AG04450 (cell line): ENCODE results near the gene ARHGAP26. TPM values are rescaled to one million over a fixed set of nuclear protein-coding genes. Genes with fewer than 3 reads are reported as not detected.

Experiments used
- CTCF ChIA-PET: fragments of 300-600, 350-600 bp; formaldehyde crosslinking; extraction: SDS; loops from one replicate; lab custom pipeline; 2022; ENCODE audit warnings: antibody characterized with exemption, inconsistent platforms; lab: Charles Lee
- POLR2A ChIA-PET: fragments of 350-600 bp; formaldehyde crosslinking; extraction: SDS; loops from one replicate; lab custom pipeline; 2021; ENCODE audit warnings: antibody characterized with exemption, inconsistent platforms; lab: Yijun Ruan, JAX
- DNase-seq: peaks from one replicate; pipeline ENCODE4 v3.0.0-alpha.2; 2011; ENCODE audit warnings: low read depth, low spot score
- H3K27ac ChIP-seq: one replicate; pipeline ENCODE4 v1.5.1; 2012; ENCODE audit warnings: low read depth, low read length, control low read depth
- H3K27me3 ChIP-seq: one replicate; pipeline ENCODE4 v1.6.0; 2012; ENCODE audit warnings: low read length; ENCODE audit not compliant: control insufficient read depth, insufficient read depth
- H3K4me3 ChIP-seq: 2 replicates; pipeline ENCODE4 v1.5.1; 2011; ENCODE audit warnings: mild to moderate bottlenecking, low read depth, low read length, control low read depth
- H3K9me3 ChIP-seq: 2 replicates; pipeline ENCODE4 v1.5.1; 2012; ENCODE audit warnings: low read length; ENCODE audit not compliant: control insufficient read depth, insufficient read depth
- polyA plus RNA-seq: library from polyadenylated mRNA; depleted of rRNA; stranded (reverse); fragments of >200 nt; gene quantifications from 2 replicates; pipeline ENCODE4 v1.2.3, GENCODE V29; 2011
- TF ChIP-seq, protein P1 (sequence below): IDR thresholded peaks from 2 replicates; pipeline ENCODE4 v1.5.1; 2011; ENCODE audit warnings: low read depth, low read length, control low read depth, inconsistent platforms

The ARHGAP26 gene
- polyA plus RNA-seq, 1 experiment: 0.56 TPM

DNA sequence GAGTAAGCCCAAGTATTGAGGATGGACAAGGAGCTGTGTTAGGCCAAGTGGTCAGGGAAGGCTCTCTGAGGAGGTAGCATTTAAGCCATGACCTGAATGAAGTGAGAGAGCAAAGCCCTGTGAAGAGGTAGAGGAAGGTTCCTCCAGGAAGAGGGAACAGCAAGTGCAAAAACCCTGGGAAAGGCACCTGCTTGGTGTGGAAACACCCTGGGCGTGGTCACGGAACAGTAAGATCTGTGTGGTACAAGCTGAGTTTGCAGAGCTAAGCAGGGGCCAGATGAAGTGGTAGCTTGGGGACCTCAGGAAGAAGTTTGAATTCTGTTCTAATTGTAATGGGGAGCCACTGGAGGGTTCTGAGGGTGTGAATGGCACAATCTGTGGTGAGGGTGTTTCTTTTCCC, 310.2 kb downstream of the ARHGAP26 start:
- CTCF ChIA-PET: no interaction called here
- POLR2A ChIA-PET: no interaction called here

DNA sequence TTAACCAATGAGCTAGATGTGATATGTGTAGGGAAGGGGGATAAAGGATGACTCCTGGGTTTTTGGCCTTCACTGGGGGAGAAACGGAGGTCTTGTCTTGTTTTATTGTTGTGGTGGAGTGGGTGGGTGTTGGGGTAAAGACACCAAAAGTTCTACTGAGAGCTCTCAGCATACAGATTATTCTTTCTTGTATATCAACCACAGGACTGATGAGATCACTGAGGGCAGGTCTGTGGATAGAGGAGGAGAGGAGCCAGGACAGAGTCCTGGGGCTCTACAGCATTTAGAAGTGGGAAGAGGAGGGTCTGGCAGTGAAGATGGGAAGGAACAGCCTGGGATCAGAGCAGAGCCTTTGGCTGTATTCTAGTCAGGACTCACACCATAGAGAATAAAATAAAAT, 310.8 kb downstream of the ARHGAP26 start:
- DNase-seq: no peak
- CTCF ChIA-PET: no interaction called here
- TF ChIP-seq, protein P1, sequence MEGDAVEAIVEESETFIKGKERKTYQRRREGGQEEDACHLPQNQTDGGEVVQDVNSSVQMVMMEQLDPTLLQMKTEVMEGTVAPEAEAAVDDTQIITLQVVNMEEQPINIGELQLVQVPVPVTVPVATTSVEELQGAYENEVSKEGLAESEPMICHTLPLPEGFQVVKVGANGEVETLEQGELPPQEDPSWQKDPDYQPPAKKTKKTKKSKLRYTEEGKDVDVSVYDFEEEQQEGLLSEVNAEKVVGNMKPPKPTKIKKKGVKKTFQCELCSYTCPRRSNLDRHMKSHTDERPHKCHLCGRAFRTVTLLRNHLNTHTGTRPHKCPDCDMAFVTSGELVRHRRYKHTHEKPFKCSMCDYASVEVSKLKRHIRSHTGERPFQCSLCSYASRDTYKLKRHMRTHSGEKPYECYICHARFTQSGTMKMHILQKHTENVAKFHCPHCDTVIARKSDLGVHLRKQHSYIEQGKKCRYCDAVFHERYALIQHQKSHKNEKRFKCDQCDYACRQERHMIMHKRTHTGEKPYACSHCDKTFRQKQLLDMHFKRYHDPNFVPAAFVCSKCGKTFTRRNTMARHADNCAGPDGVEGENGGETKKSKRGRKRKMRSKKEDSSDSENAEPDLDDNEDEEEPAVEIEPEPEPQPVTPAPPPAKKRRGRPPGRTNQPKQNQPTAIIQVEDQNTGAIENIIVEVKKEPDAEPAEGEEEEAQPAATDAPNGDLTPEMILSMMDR: no peak
- POLR2A ChIA-PET: no interaction called here
- Histone ChIP-seq H3K27ac (no peak overlapping the region), H3K4me3 (no peak overlapping the region), H3K9me3 (no peaks in the 10 kb centered on the region), H3K27me3 (no peaks in the 10 kb centered on the region)

More for the DNA sequence above, 310.2 kb downstream of the ARHGAP26 start:
- DNase-seq: no peak
- Histone ChIP-seq H3K27ac (no peak overlapping the region), H3K9me3 (no peaks in the 10 kb centered on the region), H3K4me3 (no peak overlapping the region), H3K27me3 (no peaks in the 10 kb centered on the region)
- TF ChIP-seq, protein P1: no peak

GRCh38 chr5:143083006-143083405, 312.8 kb downstream of the ARHGAP26 start:
- DNase-seq: no peak
- Histone ChIP-seq H3K9me3 (no peaks in the 10 kb centered on the region), H3K4me3 (no peak overlapping the region), H3K27ac (no peak overlapping the region), H3K27me3 (no peaks in the 10 kb centered on the region)
- TF ChIP-seq, protein P1: no peak
- POLR2A ChIA-PET: no interaction called here
- CTCF ChIA-PET: interaction anchor here (1.3 kb wide), 1 partner anchor 23 kb away, joined by 5 read pairs; no protein-coding TSS in a partner anchor

DNA sequence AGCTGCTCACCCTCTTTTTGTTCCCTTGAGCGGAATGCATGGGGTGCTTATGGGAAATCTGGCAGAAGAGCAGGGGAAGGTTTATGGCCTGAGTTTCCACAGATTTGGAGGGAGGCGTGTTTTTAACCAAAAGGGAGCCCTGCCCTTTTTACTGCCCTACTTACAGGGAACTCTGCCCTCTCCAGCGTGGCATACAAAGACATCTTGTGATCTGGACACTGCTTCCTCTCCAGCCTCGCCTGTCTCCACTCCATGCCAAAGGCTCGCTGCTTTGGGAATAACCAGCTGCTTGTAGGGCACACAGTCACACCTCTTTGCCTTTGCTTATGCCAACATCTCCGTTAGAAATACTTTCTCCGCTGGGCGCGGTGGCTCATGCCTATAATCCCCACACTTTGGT, 314.2 kb downstream of the ARHGAP26 start:
- CTCF ChIA-PET: no interaction called here
- H3K4me3 ChIP-seq: no peak overlapping the region
- POLR2A ChIA-PET: interaction anchor here (0.7 kb wide), 2 partner anchors 32 to 143 kb away, joined by 5 to 14 read pairs; no protein-coding TSS in a partner anchor

GRCh38 chr5:143085319-143085917, 315.2 kb downstream of the ARHGAP26 start:
- ChIA-PET CTCF (interaction anchor here (0.8 to 1.3 kb wide), 2 partner anchors 8 to 67 kb away, joined by 3 read pairs; no protein-coding TSS in a partner anchor), POLR2A (interaction anchor here (0.6 kb wide), 1 partner anchor 18 kb away, joined by 3 read pairs; no protein-coding TSS in a partner anchor)
- no peak overlapping the region for H3K4me3 ChIP-seq
- H3K27me3 ChIP-seq: no peaks in the 10 kb centered on the region
- TF ChIP-seq, protein P1: no peak
- H3K9me3 ChIP-seq: no peaks in the 10 kb centered on the region
- H3K27ac ChIP-seq: no peak overlapping the region
- DNase-seq: no peak

More for the DNA sequence above, 314.2 kb downstream of the ARHGAP26 start:
- no peak for DNase-seq
- Histone ChIP-seq H3K9me3 (no peaks in the 10 kb centered on the region), H3K27me3 (no peaks in the 10 kb centered on the region), H3K27ac (no peak overlapping the region)
- TF ChIP-seq, protein P1: no peak
